ENCODE measurements around the gene ALDH3A2.
A peak's percentile ranks its signal among the peaks of the same experiment; 100 is the strongest.

Gene ALDH3A2

GRCh38 chr17:19649274-19649541 is 657 bp downstream of the ALDH3A2 start:
- H3K4me3 ChIP-seq (ENCODE audit: low read length in 2 of 2) = peak overlapping the region; percentile 92
- no peaks in the 10 kb centered on the region for H3K27me3 ChIP-seq (ENCODE audit: control insufficient read depth in 2 of 2, insufficient read depth in 2 of 2, low read length in 2 of 2)
- peaks cover 11 to 23% of the 10 kb centered on the region in 2 donors for H3K4me1 ChIP-seq (ENCODE audit: control insufficient read depth in 2 of 2, insufficient read depth in 2 of 2, low read length in 2 of 2)
- H3K9ac ChIP-seq (ENCODE audit: low read depth in 1 of 2, low read length in 2 of 2) = peak overlapping the region; percentile 73 to 89
- peak overlapping the region; percentile 90 to 92 for H3K27ac ChIP-seq (ENCODE audit: low read depth in 2 of 2, low read length in 2 of 2)
- peaks cover 2 to 4% of the 10 kb centered on the region in 2 donors for H3K36me3 ChIP-seq (ENCODE audit: control insufficient read depth in 2 of 2, insufficient read depth in 2 of 2, low read length in 2 of 2)
- no peaks in the 10 kb centered on the region for H3K9me3 ChIP-seq (ENCODE audit: control insufficient read depth in 2 of 2, low read length in 2 of 2)

GRCh38 chr17:19650826-19651225 is 2.3 kb downstream of the ALDH3A2 start:
- Histone ChIP-seq H3K27ac (ENCODE audit: low read depth in 2 of 2, low read length in 2 of 2) (no peak overlapping the region), H3K9me3 (ENCODE audit: control insufficient read depth in 2 of 2, low read length in 2 of 2) (no peaks in the 10 kb centered on the region), H3K36me3 (ENCODE audit: control insufficient read depth in 2 of 2, insufficient read depth in 2 of 2, low read length in 2 of 2) (peaks cover 12 to 14% of the 10 kb centered on the region in 2 donors), H3K9ac (ENCODE audit: low read depth in 1 of 2, low read length in 2 of 2) (no peak overlapping the region), H3K4me3 (ENCODE audit: low read length in 2 of 2) (no peak overlapping the region), H3K4me1 (ENCODE audit: control insufficient read depth in 2 of 2, insufficient read depth in 2 of 2, low read length in 2 of 2) (peaks cover 11 to 23% of the 10 kb centered on the region in 2 donors), H3K27me3 (ENCODE audit: control insufficient read depth in 2 of 2, insufficient read depth in 2 of 2, low read length in 2 of 2) (no peaks in the 10 kb centered on the region)

- H3K9ac ChIP-seq (ENCODE audit: low read depth in 1 of 2, low read length in 2 of 2) = peak overlapping the region in 1 of 2 donors; percentile 1
- H3K4me3 ChIP-seq (ENCODE audit: low read length in 2 of 2) = peak overlapping the region in 1 of 2 donors; percentile 4
These were observed 3.1 kb downstream of the ALDH3A2 start for GRCh38 chr17:19651451-19652238.

GRCh38 chr17:19652595-19652994 is 4.0 kb downstream of the ALDH3A2 start:
- H3K4me1 ChIP-seq (ENCODE audit: control insufficient read depth in 2 of 2, insufficient read depth in 2 of 2, low read length in 2 of 2) = peaks cover 9 to 17% of the 10 kb centered on the region in 2 donors
- H3K36me3 ChIP-seq (ENCODE audit: control insufficient read depth in 2 of 2, insufficient read depth in 2 of 2, low read length in 2 of 2) = peaks cover 21 to 23% of the 10 kb centered on the region in 2 donors
- H3K27ac ChIP-seq (ENCODE audit: low read depth in 2 of 2, low read length in 2 of 2) = no peak overlapping the region
- no peak overlapping the region for H3K4me3 ChIP-seq (ENCODE audit: low read length in 2 of 2)
- H3K27me3 ChIP-seq (ENCODE audit: control insufficient read depth in 2 of 2, insufficient read depth in 2 of 2, low read length in 2 of 2) = no peaks in the 10 kb centered on the region
- H3K9ac ChIP-seq (ENCODE audit: low read depth in 1 of 2, low read length in 2 of 2) = no peak overlapping the region
- no peaks in the 10 kb centered on the region for H3K9me3 ChIP-seq (ENCODE audit: control insufficient read depth in 2 of 2, low read length in 2 of 2)

More at GRCh38 chr17:19651451-19652238, 3.1 kb downstream of the ALDH3A2 start:
- Histone ChIP-seq H3K9me3 (ENCODE audit: control insufficient read depth in 2 of 2, low read length in 2 of 2) (no peaks in the 10 kb centered on the region), H3K4me1 (ENCODE audit: control insufficient read depth in 2 of 2, insufficient read depth in 2 of 2, low read length in 2 of 2) (peaks cover 11 to 23% of the 10 kb centered on the region in 2 donors), H3K27ac (ENCODE audit: low read depth in 2 of 2, low read length in 2 of 2) (no peak overlapping the region), H3K36me3 (ENCODE audit: control insufficient read depth in 2 of 2, insufficient read depth in 2 of 2, low read length in 2 of 2) (peaks cover 20 to 21% of the 10 kb centered on the region in 2 donors), H3K27me3 (ENCODE audit: control insufficient read depth in 2 of 2, insufficient read depth in 2 of 2, low read length in 2 of 2) (no peaks in the 10 kb centered on the region)

GRCh38 chr17:19654342-19654886 is 5.9 kb downstream of the ALDH3A2 start:
- no peak overlapping the region for H3K4me3 ChIP-seq (ENCODE audit: low read length in 2 of 2)
- peaks cover 21 to 23% of the 10 kb centered on the region in 2 donors for H3K36me3 ChIP-seq (ENCODE audit: control insufficient read depth in 2 of 2, insufficient read depth in 2 of 2, low read length in 2 of 2)
- H3K9me3 ChIP-seq (ENCODE audit: control insufficient read depth in 2 of 2, low read length in 2 of 2) = no peaks in the 10 kb centered on the region
- H3K4me1 ChIP-seq (ENCODE audit: control insufficient read depth in 2 of 2, insufficient read depth in 2 of 2, low read length in 2 of 2) = peaks cover 8 to 9% of the 10 kb centered on the region in 2 donors
- H3K27ac ChIP-seq (ENCODE audit: low read depth in 2 of 2, low read length in 2 of 2) = no peak overlapping the region
- no peak overlapping the region for H3K9ac ChIP-seq (ENCODE audit: low read depth in 1 of 2, low read length in 2 of 2)
- H3K27me3 ChIP-seq (ENCODE audit: control insufficient read depth in 2 of 2, insufficient read depth in 2 of 2, low read length in 2 of 2) = no peaks in the 10 kb centered on the region

- Histone ChIP-seq H3K27ac (ENCODE audit: low read depth in 2 of 2, low read length in 2 of 2) (no peak overlapping the region), H3K4me1 (ENCODE audit: control insufficient read depth in 2 of 2, insufficient read depth in 2 of 2, low read length in 2 of 2) (peaks cover 7 to 8% of the 10 kb centered on the region in 2 donors), H3K36me3 (ENCODE audit: control insufficient read depth in 2 of 2, insufficient read depth in 2 of 2, low read length in 2 of 2) (peaks cover 21 to 23% of the 10 kb centered on the region in 2 donors), H3K9ac (ENCODE audit: low read depth in 1 of 2, low read length in 2 of 2) (no peak overlapping the region), H3K27me3 (ENCODE audit: control insufficient read depth in 2 of 2, insufficient read depth in 2 of 2, low read length in 2 of 2) (no peaks in the 10 kb centered on the region), H3K4me3 (ENCODE audit: low read length in 2 of 2) (no peak overlapping the region), H3K9me3 (ENCODE audit: control insufficient read depth in 2 of 2, low read length in 2 of 2) (no peaks in the 10 kb centered on the region)
These were observed 6.3 kb downstream of the ALDH3A2 start for GRCh38 chr17:19654896-19655295.

GRCh38 chr17:19656336-19656735 is 7.8 kb downstream of the ALDH3A2 start:
- H3K27ac ChIP-seq (ENCODE audit: low read depth in 2 of 2, low read length in 2 of 2) = no peak overlapping the region

GRCh38 chr17:19656851-19657581 is 8.5 kb downstream of the ALDH3A2 start:
- Histone ChIP-seq H3K9ac (ENCODE audit: low read depth in 1 of 2, low read length in 2 of 2) (no peak overlapping the region), H3K4me3 (ENCODE audit: low read length in 2 of 2) (no peak overlapping the region), H3K27me3 (ENCODE audit: control insufficient read depth in 2 of 2, insufficient read depth in 2 of 2, low read length in 2 of 2) (no peaks in the 10 kb centered on the region), H3K9me3 (ENCODE audit: control insufficient read depth in 2 of 2, low read length in 2 of 2) (no peaks in the 10 kb centered on the region), H3K27ac (ENCODE audit: low read depth in 2 of 2, low read length in 2 of 2) (no peak overlapping the region), H3K4me1 (ENCODE audit: control insufficient read depth in 2 of 2, insufficient read depth in 2 of 2, low read length in 2 of 2) (peaks cover 0 to 4% of the 10 kb centered on the region in 2 donors), H3K36me3 (ENCODE audit: control insufficient read depth in 2 of 2, insufficient read depth in 2 of 2, low read length in 2 of 2) (peaks cover 29 to 30% of the 10 kb centered on the region in 2 donors)

More at GRCh38 chr17:19656336-19656735, 7.8 kb downstream of the ALDH3A2 start:
- Histone ChIP-seq H3K4me1 (ENCODE audit: control insufficient read depth in 2 of 2, insufficient read depth in 2 of 2, low read length in 2 of 2) (peaks cover 0 to 9% of the 10 kb centered on the region in 2 donors), H3K27me3 (ENCODE audit: control insufficient read depth in 2 of 2, insufficient read depth in 2 of 2, low read length in 2 of 2) (no peaks in the 10 kb centered on the region), H3K4me3 (ENCODE audit: low read length in 2 of 2) (no peak overlapping the region), H3K36me3 (ENCODE audit: control insufficient read depth in 2 of 2, insufficient read depth in 2 of 2, low read length in 2 of 2) (peaks cover 24 to 27% of the 10 kb centered on the region in 2 donors), H3K9me3 (ENCODE audit: control insufficient read depth in 2 of 2, low read length in 2 of 2) (no peaks in the 10 kb centered on the region), H3K9ac (ENCODE audit: low read depth in 1 of 2, low read length in 2 of 2) (no peak overlapping the region)

- H3K27me3 ChIP-seq (ENCODE audit: control insufficient read depth in 2 of 2, insufficient read depth in 2 of 2, low read length in 2 of 2) = no peaks in the 10 kb centered on the region
- peaks cover 0 to 2% of the 10 kb centered on the region in 2 donors for H3K4me1 ChIP-seq (ENCODE audit: control insufficient read depth in 2 of 2, insufficient read depth in 2 of 2, low read length in 2 of 2)
- no peaks in the 10 kb centered on the region for H3K9me3 ChIP-seq (ENCODE audit: control insufficient read depth in 2 of 2, low read length in 2 of 2)
- no peak overlapping the region for H3K27ac ChIP-seq (ENCODE audit: low read depth in 2 of 2, low read length in 2 of 2)
- H3K36me3 ChIP-seq (ENCODE audit: control insufficient read depth in 2 of 2, insufficient read depth in 2 of 2, low read length in 2 of 2) = peaks cover 45 to 46% of the 10 kb centered on the region in 2 donors
- no peak overlapping the region for H3K9ac ChIP-seq (ENCODE audit: low read depth in 1 of 2, low read length in 2 of 2)
- H3K4me3 ChIP-seq (ENCODE audit: low read length in 2 of 2) = no peak overlapping the region
These were observed 11.0 kb downstream of the ALDH3A2 start for GRCh38 chr17:19659366-19660177.

All from mucosa of rectum (tissue), 2 donors.